Omental fat pad (tissue), 4 donors: ENCODE data around the gene ITIH4. TPM values are rescaled to one million over a fixed set of nuclear protein-coding genes. Genes with fewer than 3 reads are reported as not detected.

ENCODE experiments used
- ATAC-seq: fragments of 150-250 bp; one replicate; pipeline ENCODE4 v1.9.1; 2016; ENCODE audit warnings: mild to moderate bottlenecking, moderate library complexity; ENCODE audit not compliant: low FRiP score
- DNase-seq: peaks from one replicate; pipeline ENCODE4 v3.0.0-alpha.2; 2019; ENCODE audit warnings: low spot score
- CTCF ChIP-seq, 3 donors: fragments of 450-650 bp; IDR thresholded peaks; one replicate each; pipeline ENCODE4 v1.5.1; 2016 to 2017; ENCODE audit warnings: antibody characterized with exemption in 3 of 3, mild to moderate bottlenecking in 3 of 3, moderate library complexity in 2 of 3
- total RNA-seq, 4 donors: library from RNA; depleted of rRNA; stranded (reverse); fragments of >200 nt; gene quantifications; one replicate each; pipeline ENCODE4 v1.1.0, GENCODE V29; 2016

Gene ITIH4
- total RNA-seq, 4 donors from 2014 or later = 1.2 to 18.8 (median 3.6) TPM

DNA sequence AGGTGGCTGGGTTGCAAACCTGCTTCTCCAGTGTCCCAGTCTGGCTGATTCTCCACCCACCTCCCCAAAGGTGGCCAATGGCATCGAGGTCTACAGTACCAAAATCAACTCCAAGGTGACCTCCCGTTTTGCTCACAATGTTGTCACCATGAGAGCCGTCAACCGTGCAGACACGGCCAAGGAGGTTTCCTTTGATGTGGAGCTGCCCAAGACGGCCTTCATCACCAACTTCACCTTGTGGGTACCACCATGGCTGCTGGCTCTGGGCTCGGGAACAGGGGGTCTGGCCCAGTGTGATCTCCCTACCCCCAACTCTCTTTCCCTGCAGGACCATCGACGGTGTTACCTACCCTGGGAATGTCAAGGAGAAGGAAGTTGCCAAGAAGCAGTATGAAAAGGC is 34.1 kb downstream of the ITIH4 start:
- DNase-seq = no peak
- ATAC-seq = no peak
- no peak for TF ChIP-seq CTCF (IDR thresholded peaks at IDR 0.05)

GRCh38 chr3:52795298-52795900 is 35.1 kb downstream of the ITIH4 start:
- no peak for TF ChIP-seq CTCF (IDR thresholded peaks at IDR 0.05)
- no peak for DNase-seq
- no peak for ATAC-seq

GRCh38 chr3:52794612-52795099 is 35.8 kb downstream of the ITIH4 start, which contains the start of gene ITIH3:
Gene ITIH3, plus strand, starts transcription at chr3:52794796. Its CDS starts 8 bp downstream, at chr3:52794804.
- ATAC-seq (no peak), DNase-seq (no peak)
- no peak for TF ChIP-seq CTCF (IDR thresholded peaks at IDR 0.05)

DNA sequence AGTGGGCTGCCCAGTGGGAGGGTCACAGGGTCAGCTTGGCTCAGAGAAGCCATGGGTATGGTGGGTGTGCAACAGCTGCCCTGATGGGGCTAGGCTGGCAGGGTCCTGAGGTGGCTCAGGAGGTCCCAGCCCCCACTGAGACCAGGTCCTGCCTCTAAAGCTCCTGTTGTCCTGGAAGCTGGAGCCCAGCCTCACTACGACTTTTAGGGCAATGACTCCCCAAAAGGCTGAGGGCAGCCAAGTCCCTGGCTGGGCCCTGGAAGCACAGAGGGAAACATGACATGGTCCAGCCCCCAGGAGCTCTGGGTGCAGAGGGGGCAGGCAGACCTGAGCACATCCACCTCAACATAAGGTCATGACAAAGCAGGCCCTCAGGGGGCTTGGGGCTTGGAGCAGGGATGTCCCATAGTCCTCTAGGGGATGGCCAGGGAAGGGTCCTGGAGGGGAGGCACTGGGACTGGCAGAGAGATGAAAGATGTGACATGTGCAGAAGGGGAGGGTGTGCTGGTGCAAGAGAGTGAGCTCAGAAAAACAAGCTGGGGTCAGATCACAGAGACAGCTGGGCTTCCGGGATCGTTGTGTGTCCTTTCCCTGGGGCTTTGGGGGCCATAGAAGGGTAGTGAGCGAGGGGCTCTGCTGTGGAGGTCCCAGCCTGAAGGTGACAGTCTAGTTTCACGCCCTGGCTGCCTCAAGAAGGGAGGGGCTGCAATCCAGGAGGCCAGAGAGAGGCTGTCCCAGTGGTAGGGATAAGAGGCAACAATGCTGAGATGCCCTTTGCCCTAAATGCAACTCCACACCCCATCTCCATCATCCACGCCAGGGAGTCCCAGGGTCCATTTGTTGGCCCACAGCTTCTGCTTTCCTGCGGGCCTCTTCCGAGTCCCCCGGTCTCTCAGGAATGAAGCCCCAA is 36.5 kb downstream of the ITIH4 start:
- ATAC-seq (no peak), DNase-seq (no peak)
- TF ChIP-seq CTCF (IDR thresholded peaks at IDR 0.05) = no peak

GRCh38 chr3:52792961-52793695 is 37.3 kb downstream of the ITIH4 start:
- ATAC-seq = no peak
- no peak for TF ChIP-seq CTCF (IDR thresholded peaks at IDR 0.05)
- no peak for DNase-seq

DNA sequence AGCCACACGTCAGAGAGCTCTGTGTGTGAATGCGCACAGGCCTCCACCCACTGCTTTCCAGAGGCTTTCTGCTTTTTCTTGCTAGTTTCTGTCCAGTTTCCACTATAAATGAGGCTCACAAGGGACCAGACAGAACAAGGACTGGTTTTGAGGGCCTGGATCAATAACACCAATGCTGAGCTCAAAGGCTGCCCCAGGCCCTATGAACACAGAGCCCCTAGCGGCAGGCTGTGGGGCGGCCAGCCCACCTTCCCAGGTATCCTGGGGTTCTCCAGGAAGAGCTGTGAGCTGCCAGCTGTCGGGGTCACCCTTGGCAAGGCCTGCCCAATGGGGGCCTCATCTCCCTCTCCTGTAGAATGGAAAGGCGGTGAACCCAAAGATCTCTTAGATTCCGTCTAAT is 38.1 kb downstream of the ITIH4 start:
- ATAC-seq (no peak), DNase-seq (no peak)
- no peak for TF ChIP-seq CTCF (IDR thresholded peaks at IDR 0.05)
